ENCODE measurements around the gene FUT9. TPM values are rescaled to one million over a fixed set of nuclear protein-coding genes. Genes with fewer than 3 reads are reported as not detected.

The FUT9 gene
- total and polyA plus RNA-seq, 10 of the 15 experiments (the other 5 are each of a cell fraction or from before 2014, with no cell fraction given), result not detected

DNA sequence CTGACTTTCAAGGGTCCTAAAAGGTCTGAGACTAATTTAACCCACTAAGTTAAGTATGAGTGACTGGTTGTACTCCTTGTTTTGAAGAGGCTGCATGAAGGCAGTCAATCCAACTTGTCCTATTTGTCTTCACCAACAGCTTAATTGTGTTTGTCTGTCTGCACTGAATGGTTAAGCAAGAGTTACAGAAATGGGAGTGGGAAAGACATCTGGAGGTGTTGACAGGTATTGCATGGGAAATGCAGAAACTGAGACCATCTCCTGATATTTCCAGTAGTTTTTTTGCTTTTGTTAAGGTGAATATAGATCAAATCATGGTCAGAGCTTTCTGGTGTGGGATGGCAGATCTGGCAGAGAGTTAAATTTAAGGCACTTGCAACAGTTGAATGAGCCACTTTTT is 6.5 kb downstream of the FUT9 start (continued):
- TF ChIP-seq, protein P1, sequence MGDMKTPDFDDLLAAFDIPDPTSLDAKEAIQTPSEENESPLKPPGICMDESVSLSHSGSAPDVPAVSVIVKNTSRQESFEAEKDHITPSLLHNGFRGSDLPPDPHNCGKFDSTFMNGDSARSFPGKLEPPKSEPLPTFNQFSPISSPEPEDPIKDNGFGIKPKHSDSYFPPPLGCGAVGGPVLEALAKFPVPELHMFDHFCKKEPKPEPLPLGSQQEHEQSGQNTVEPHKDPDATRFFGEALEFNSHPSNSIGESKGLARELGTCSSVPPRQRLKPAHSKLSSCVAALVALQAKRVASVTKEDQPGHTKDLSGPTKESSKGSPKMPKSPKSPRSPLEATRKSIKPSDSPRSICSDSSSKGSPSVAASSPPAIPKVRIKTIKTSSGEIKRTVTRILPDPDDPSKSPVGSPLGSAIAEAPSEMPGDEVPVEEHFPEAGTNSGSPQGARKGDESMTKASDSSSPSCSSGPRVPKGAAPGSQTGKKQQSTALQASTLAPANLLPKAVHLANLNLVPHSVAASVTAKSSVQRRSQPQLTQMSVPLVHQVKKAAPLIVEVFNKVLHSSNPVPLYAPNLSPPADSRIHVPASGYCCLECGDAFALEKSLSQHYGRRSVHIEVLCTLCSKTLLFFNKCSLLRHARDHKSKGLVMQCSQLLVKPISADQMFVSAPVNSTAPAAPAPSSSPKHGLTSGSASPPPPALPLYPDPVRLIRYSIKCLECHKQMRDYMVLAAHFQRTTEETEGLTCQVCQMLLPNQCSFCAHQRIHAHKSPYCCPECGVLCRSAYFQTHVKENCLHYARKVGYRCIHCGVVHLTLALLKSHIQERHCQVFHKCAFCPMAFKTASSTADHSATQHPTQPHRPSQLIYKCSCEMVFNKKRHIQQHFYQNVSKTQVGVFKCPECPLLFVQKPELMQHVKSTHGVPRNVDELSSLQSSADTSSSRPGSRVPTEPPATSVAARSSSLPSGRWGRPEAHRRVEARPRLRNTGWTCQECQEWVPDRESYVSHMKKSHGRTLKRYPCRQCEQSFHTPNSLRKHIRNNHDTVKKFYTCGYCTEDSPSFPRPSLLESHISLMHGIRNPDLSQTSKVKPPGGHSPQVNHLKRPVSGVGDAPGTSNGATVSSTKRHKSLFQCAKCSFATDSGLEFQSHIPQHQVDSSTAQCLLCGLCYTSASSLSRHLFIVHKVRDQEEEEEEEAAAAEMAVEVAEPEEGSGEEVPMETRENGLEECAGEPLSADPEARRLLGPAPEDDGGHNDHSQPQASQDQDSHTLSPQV (IDR thresholded peaks at IDR 0.05), result no peak
- no peak for TF ChIP-seq HDAC6 (IDR thresholded peaks at IDR 0.05; ENCODE audit: unreplicated experiment)
- no peak for TF ChIP-seq BRCA1 (IDR thresholded peaks at IDR 0.05; ENCODE audit: low read depth, low read length)
- TF ChIP-seq SMC3 (IDR thresholded peaks at IDR 0.05; ENCODE audit: borderline replicate concordance, low read length), result no peak
- TF ChIP-seq KLF5 (IDR thresholded peaks at IDR 0.05; ENCODE audit: partially characterized antibody), result no peak
- TF ChIP-seq ZSCAN29 (IDR thresholded peaks at IDR 0.05), result no peak
- no peak for TF ChIP-seq PML (IDR thresholded peaks at IDR 0.05; ENCODE audit: low read length)
- TF ChIP-seq LARP7 (IDR thresholded peaks at IDR 0.05), result no peak
- no peak for TF ChIP-seq STAT3 (IDR thresholded peaks at IDR 0.05; ENCODE audit: low read depth, low read length)
- no peak for TF ChIP-seq NR2F1 (conservative IDR thresholded peaks at IDR 0.05)
- TF ChIP-seq NFIC (IDR thresholded peaks at IDR 0.05; ENCODE audit: low read depth, low read length), result no peak

DNA sequence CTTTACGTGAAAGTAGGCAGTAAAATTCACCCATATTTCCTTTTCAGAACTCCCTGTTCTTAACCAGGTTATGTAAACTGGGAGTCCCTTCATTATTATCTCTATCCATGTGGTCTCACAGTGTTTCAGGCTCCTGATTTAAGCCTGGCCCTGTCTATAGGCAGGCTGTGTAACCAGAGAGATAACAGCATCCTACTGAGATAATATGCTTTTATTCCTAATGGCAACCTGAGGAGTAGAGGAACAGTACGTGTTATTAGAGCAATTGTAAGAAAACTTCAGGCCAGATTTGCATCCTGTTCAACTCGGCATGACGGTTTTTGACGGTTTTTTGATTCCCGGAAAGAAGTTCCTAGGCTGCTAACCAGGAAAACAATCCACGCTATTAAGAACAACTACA is 16.9 kb downstream of the FUT9 start:
- in situ Hi-C loops (cut with MboI), result no loop called here
- POLR2A ChIA-PET, result no interaction called here
- no peak overlapping the region for H3K27ac ChIP-seq (ENCODE audit: control insufficient read depth, insufficient read depth)
- H3K9me3 ChIP-seq (replicated peaks; ENCODE audit: control insufficient read depth, insufficient read depth, low read length), result no peaks in the 10 kb centered on the region
- H3K4me1 ChIP-seq (ENCODE audit: control insufficient read depth, insufficient read depth, low read length), result no peaks in the 10 kb centered on the region
- RAD21 ChIA-PET (ENCODE audit: unreplicated experiment), result no interaction called here
- 20% methylated on average over 7 of the region's 7 CpGs for WGBS (ENCODE audit: insufficient coverage, insufficient replicate concordance, low lambda C conversion rate, missing lambda C conversion rate)
- ATAC-seq, result no peak
- no peak overlapping the region for H3K4me3 ChIP-seq
- CTCF ChIA-PET, result no interaction called here
- H3K4me2 ChIP-seq (ENCODE audit: control insufficient read depth, insufficient read depth), result no peak overlapping the region
- SMC1A ChIA-PET (ENCODE audit: uncharacterized antibody, unreplicated experiment), result no interaction called here
- H3K9ac ChIP-seq (ENCODE audit: control insufficient read depth, insufficient read depth, low read length), result no peak overlapping the region
- H3K27me3 ChIP-seq (replicated peaks in 1 of 2; ENCODE audit: control insufficient read depth in 2 of 2, insufficient read depth in 2 of 2, low read length in 1 of 2), result no peaks in the 10 kb centered on the region
- BruUV-seq (replicated peaks), result no TSS peak
- no peaks in the 10 kb centered on the region for H3K36me3 ChIP-seq (ENCODE audit: control insufficient read depth in 2 of 2, insufficient read depth in 2 of 2, low read length in 1 of 2)
- FAIRE-seq, result no peak
- no peak for DNase-seq (ENCODE audit: low read depth, low spot score)
- H4K20me1 ChIP-seq (ENCODE audit: control insufficient read depth, insufficient read depth), result no peaks in the 10 kb centered on the region
- no peak overlapping the region for H2AFZ ChIP-seq (ENCODE audit: control insufficient read depth, low read depth, low read length)
- H3K79me2 ChIP-seq (ENCODE audit: control insufficient read depth, insufficient read depth, low read length), result no peaks in the 10 kb centered on the region
- intact Hi-C loops (cut with micrococcal nuclease; ENCODE audit: unreplicated experiment), result no loop called here
- no peak for TF ChIP-seq PML (IDR thresholded peaks at IDR 0.05; ENCODE audit: low read length)
- TF ChIP-seq NR2C1 (IDR thresholded peaks at IDR 0.05), result no peak
- TF ChIP-seq HCFC1 (IDR thresholded peaks at IDR 0.05; ENCODE audit: low read length), result no peak
- TF ChIP-seq FOS (IDR thresholded peaks at IDR 0.05; ENCODE audit: borderline replicate concordance, extremely low read depth, insufficient read length), result no peak
- no peak for TF ChIP-seq CBX5 (IDR thresholded peaks at IDR 0.05; ENCODE audit: low read depth)
- TF ChIP-seq, protein P2, sequence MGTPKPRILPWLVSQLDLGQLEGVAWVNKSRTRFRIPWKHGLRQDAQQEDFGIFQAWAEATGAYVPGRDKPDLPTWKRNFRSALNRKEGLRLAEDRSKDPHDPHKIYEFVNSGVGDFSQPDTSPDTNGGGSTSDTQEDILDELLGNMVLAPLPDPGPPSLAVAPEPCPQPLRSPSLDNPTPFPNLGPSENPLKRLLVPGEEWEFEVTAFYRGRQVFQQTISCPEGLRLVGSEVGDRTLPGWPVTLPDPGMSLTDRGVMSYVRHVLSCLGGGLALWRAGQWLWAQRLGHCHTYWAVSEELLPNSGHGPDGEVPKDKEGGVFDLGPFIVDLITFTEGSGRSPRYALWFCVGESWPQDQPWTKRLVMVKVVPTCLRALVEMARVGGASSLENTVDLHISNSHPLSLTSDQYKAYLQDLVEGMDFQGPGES (IDR thresholded peaks at IDR 0.05), result no peak
- TF ChIP-seq, protein P3, sequence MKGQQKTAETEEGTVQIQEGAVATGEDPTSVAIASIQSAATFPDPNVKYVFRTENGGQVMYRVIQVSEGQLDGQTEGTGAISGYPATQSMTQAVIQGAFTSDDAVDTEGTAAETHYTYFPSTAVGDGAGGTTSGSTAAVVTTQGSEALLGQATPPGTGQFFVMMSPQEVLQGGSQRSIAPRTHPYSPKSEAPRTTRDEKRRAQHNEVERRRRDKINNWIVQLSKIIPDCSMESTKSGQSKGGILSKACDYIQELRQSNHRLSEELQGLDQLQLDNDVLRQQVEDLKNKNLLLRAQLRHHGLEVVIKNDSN (IDR thresholded peaks at IDR 0.05; ENCODE audit: borderline replicate concordance, extremely low read length, insufficient read depth, low read depth, low read length), result no peak
- no peak for TF ChIP-seq NRF1 (conservative IDR thresholded peaks at IDR 0.05; ENCODE audit: low read depth, low read length)
- no peak for TF ChIP-seq NR2C2 (IDR thresholded peaks at IDR 0.05; ENCODE audit: borderline replicate concordance, control insufficient read depth, insufficient read length, low read depth)
- no peak for TF ChIP-seq RB1 (IDR thresholded peaks at IDR 0.05; ENCODE audit: borderline replicate concordance)
- TF ChIP-seq ATF7 (IDR thresholded peaks at IDR 0.05; ENCODE audit: low read depth), result no peak
- no peak for TF ChIP-seq SP1 (IDR thresholded peaks at IDR 0.05; ENCODE audit: low read depth, low read length)

Measured in GM12878 (cell line).